Suprapubic skin (tissue), 4 donors: ENCODE data around the gene TNFRSF11A.

Experiments used
- CTCF ChIP-seq, 2 donors: fragments of 200-600 bp in 1 of 2; fragments of 450-650 bp in 1 of 2; sonication (generic) in 1 of 2; IDR thresholded peaks; one replicate each; pipeline ENCODE4 v1.5.1; 2016 to 2019; ENCODE audit warnings: antibody characterized with exemption in 2 of 2, mild to moderate bottlenecking in 1 of 2, moderate library complexity in 1 of 2
- EP300 ChIP-seq: sonication (generic); formaldehyde crosslinking; IDR thresholded peaks from one replicate; pipeline ENCODE4 v1.6.1; 2017; ENCODE audit warnings: antibody characterized with exemption
- POLR2A ChIP-seq, 2 donors: fragments of 450-650 bp; IDR thresholded peaks; one replicate each; pipeline ENCODE4 v1.6.1; 2017; ENCODE audit warnings: antibody characterized with exemption in 2 of 2, mild to moderate bottlenecking in 2 of 2, moderate library complexity in 2 of 2
- POLR2AphosphoS5 ChIP-seq, 3 donors: sonication (generic); formaldehyde crosslinking; IDR thresholded peaks; one replicate each; pipeline ENCODE4 v1.6.1; 2017; ENCODE audit warnings: antibody characterized with exemption in 3 of 3

GRCh38 chr18:62394006-62394763 lies 69.1 kb downstream of the TNFRSF11A start:
- TF ChIP-seq CTCF (IDR thresholded peaks at IDR 0.05) (no peak), POLR2A (IDR thresholded peaks at IDR 0.05) (no peak), POLR2AphosphoS5 (IDR thresholded peaks at IDR 0.05) (no peak), EP300 (no peak)
